Ovary (tissue), 9 donors: Measurements from ENCODE around the gene KRT13. TPM values are rescaled to one million over a fixed set of nuclear protein-coding genes. Genes with fewer than 3 reads are reported as not detected.

Experiments used
- DNase-seq, 5 donors: peaks; one replicate each; pipeline ENCODE4 v3.0.0-alpha.2; 2019 to 2020
- H3K27ac ChIP-seq, 2 donors: fragments of 200-600 bp; one replicate each; pipeline versions ENCODE4 v1.5.1 to v1.8.0; 2019 to 2022
- H3K27me3 ChIP-seq: fragments of 200-600 bp; one replicate; pipeline ENCODE4 v1.8.0; 2022
- H3K36me3 ChIP-seq: fragments of 200-600 bp; sonication (generic); one replicate; pipeline ENCODE4 v1.5.1; 2019
- H3K4me1 ChIP-seq: one replicate; pipeline ENCODE4 v1.8.1; 2013; ENCODE audit warnings: mild to moderate bottlenecking, moderate library complexity; ENCODE audit not compliant: insufficient read depth
- H3K4me3 ChIP-seq: fragments of 200-600 bp; sonication (generic); one replicate; pipeline ENCODE4 v1.5.1; 2017
- H3K9me3 ChIP-seq, 2 donors: fragments of 200-600 bp in 1 of 2; sonication (generic) in 1 of 2; one replicate each; pipeline versions ENCODE4 v1.5.1 to v1.8.1; 2013 to 2019; ENCODE audit warnings: mild to moderate bottlenecking in 1 of 2, moderate library complexity in 1 of 2
- CTCF ChIP-seq, 3 donors: fragments of 450-650 bp in 2 of 3; fragments of 200-600 bp in 1 of 3; IDR thresholded peaks; one replicate each; pipeline versions ENCODE4 v1.5.1 to v1.8.0; 2016 to 2022; ENCODE audit warnings: antibody characterized with exemption in 3 of 3, mild to moderate bottlenecking in 1 of 3
- EP300 ChIP-seq: sonication (generic); formaldehyde crosslinking; IDR thresholded peaks from one replicate; pipeline ENCODE4 v1.6.1; 2017; ENCODE audit warnings: antibody characterized with exemption
- POLR2A ChIP-seq: fragments of 450-650 bp; IDR thresholded peaks from one replicate; pipeline ENCODE4 v1.6.1; 2017; ENCODE audit warnings: antibody characterized with exemption, mild to moderate bottlenecking, moderate library complexity
- WGBS, 3 donors: extraction: QIAGEN DNeasy Blood & Tissue Kit in 1 of 3; methylation state at CpG; one replicate each; pipeline versions ENCODE4 v1.1.5 to v1.1.7; 2013 to 2017; 5-methylcytosine and 5-hydroxymethylcytosine counted together
- intact Hi-C, 4 donors: fragments of 100-400 bp; cut with DNase I; formaldehyde crosslinking; loops; one replicate each; pipeline versions ENCODE4 v1.11.0 to v1.15.1; 2022 to 2023
- polyA plus RNA-seq, 2 donors: library from polyadenylated mRNA; stranded (reverse); fragments of 200-250 nt in 1 of 2; fragments of 350-450 nt in 1 of 2; fragmentation: Illumina TruSeq in 1 of 2; extraction: RNeasy Lipid Tissue Mini Kit (QIAGEN cat#74804) in 1 of 2; gene quantifications; one replicate each; pipeline ENCODE4 v1.2.3, GENCODE V29; 2013 to 2014
- total RNA-seq, 7 donors: library from RNA; depleted of rRNA in 2 of 7; stranded (reverse); fragments of >200 nt in 2 of 7; fragmentation: NEBNext Ultra II Directional in 3 of 7; extraction: Animal tissue kit (Norgen Biotek cat#: 25700) in 3 of 7; gene quantifications; one replicate each; pipeline versions ENCODE4 v1.1.0 to v1.2.4, GENCODE V29; 2016 to 2023
- donor health status: DM: no; HTN: no; CAD: no; lungs with moderate emphysema.
- donor health status: DM: no; HTN: no; CAD: no.
- donor health status: Bipolar disorder and iron deficiency.
- donor health status: DM: yes; HTN: yes; CAD: no.
- donor health status: DM: no; HTN: no; CAD: no.
- donor health status: DM: yes; HTN: yes; CAD: no.

KRT13 gene
- total and polyA plus RNA-seq, 9 donors, result 0.16 to 3.7 (median 1.1) TPM; not detected in 2

GRCh38 chr17:41484920-41485904 lies 20.2 kb downstream of the KRT13 start:
- Histone ChIP-seq H3K27me3 (no peaks in the 10 kb centered on the region), H3K4me3 (no peak overlapping the region), H3K36me3 (no peaks in the 10 kb centered on the region), H3K27ac (no peak overlapping the region), H3K9me3 (no peaks in the 10 kb centered on the region), H3K4me1 (peaks cover 3% of the 10 kb centered on the region)
- intact Hi-C loops, result no loop called here
- 87 to 90% (median 89%) methylated on average over 8 of the region's 8 CpGs for WGBS, 3 donors
- peak in 1 of 5 donors; percentile 19 for DNase-seq
- TF ChIP-seq POLR2A (no peak), CTCF (IDR thresholded peaks at IDR 0.05) (no peak)

GRCh38 chr17:41483991-41484826 lies 21.2 kb downstream of the KRT13 start:
- Histone ChIP-seq H3K9me3 (no peaks in the 10 kb centered on the region), H3K4me3 (no peak overlapping the region), H3K27me3 (no peaks in the 10 kb centered on the region), H3K4me1 (peaks cover 3% of the 10 kb centered on the region), H3K36me3 (no peaks in the 10 kb centered on the region), H3K27ac (no peak overlapping the region)
- DNase-seq, result no peak
- 71 to 77% (median 71%) methylated on average over 7 of the region's 7 CpGs for WGBS, 3 donors
- intact Hi-C loops, result no loop called here
- TF ChIP-seq POLR2A (no peak), EP300 (no peak), CTCF (IDR thresholded peaks at IDR 0.05) (no peak)

DNA sequence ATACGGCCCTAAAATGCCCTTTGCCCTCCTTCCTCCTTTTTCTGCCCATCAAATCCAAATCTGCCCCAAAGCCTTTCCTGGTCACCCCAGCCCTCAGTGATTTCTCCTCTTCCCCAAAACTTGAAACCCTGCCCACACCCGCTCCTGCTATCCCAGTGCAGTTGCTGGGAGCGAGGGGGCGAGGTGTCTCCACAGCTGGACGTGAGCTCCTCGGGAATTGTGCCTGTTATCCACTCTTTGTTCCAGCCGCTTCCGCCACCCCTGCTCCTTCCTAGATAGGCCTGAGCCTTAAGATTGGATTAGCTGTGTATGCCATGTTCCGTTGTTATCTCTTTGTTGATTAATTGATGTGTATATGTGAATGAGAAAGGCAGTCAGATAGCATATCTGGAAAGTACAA lies 21.9 kb downstream of the KRT13 start:
- Histone ChIP-seq H3K27me3 (no peaks in the 10 kb centered on the region), H3K27ac (no peak overlapping the region), H3K4me1 (peaks cover 3% of the 10 kb centered on the region), H3K9me3 (no peaks in the 10 kb centered on the region), H3K36me3 (no peaks in the 10 kb centered on the region), H3K4me3 (no peak overlapping the region)
- DNase-seq, result no peak
- no peak for TF ChIP-seq POLR2A
- TF ChIP-seq CTCF (IDR thresholded peaks at IDR 0.05), result no peak
- WGBS, 3 donors, result 29 to 54% (median 51%) methylated on average over 9 of the region's 9 CpGs
- intact Hi-C loops, result no loop called here

DNA sequence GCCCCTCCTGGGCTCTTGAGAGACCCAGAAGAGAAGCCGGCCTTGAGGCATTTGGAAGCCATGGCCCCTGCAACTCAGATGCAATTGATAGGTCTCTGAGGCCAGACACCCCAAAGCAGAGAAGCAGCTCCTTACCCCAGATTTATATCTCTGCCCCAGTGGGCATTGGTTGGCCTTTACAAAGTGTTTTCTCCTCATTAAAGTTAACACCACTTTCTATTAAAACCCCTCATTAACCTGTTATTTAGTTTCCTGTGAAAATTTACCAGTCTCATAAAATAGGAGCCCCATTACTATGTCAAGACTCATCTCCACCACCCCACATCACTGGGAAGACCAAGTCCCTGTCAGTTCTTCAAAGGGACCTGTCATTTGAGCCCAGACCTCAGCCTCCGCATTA lies 24.4 kb downstream of the KRT13 start, which contains the start of gene KRT35:
KRT35 (minus strand) TSS at position 116 of the 400 bp plus-strand sequence; CDS start at position 62, 54 bp downstream.
- no peak within 1 kb of the TSS for H3K4me3 ChIP-seq
- DNase-seq, result no peak
- 96 to 98% (median 97%) methylated on average over 2 of the region's 2 CpGs for WGBS, 3 donors
- intact Hi-C loops, result no loop called here
- no peaks in the 10 kb centered on the region for H3K9me3 ChIP-seq
- no peaks in the 10 kb centered on the region for H3K27me3 ChIP-seq
- peaks cover 7% of the 10 kb centered on the region for H3K4me1 ChIP-seq
- no peaks in the 10 kb centered on the region for H3K36me3 ChIP-seq
- TF ChIP-seq EP300 (no peak), CTCF (IDR thresholded peaks at IDR 0.05) (no peak), POLR2A (no peak)
- no peak within 1 kb of the TSS for H3K27ac ChIP-seq
